Upper lobe of right lung (tissue), 1 donor: ENCODE data around the gene OTOG. TPM values are rescaled to one million over a fixed set of nuclear protein-coding genes. Genes with fewer than 3 reads are reported as not detected.

Experiments used
- ATAC-seq: fragments of 200-7000 bp; cut with Tn5 transposase; one replicate; pipeline ENCODE4 v1.9.1; 2020; ENCODE audit warnings: mild to moderate bottlenecking, moderate library complexity
- DNase-seq: peaks from one replicate; pipeline ENCODE4 v3.0.0-alpha.2; 2020
- H3K27ac ChIP-seq: fragments of 200-600 bp; one replicate; pipeline ENCODE4 v1.8.0; 2022
- H3K27me3 ChIP-seq: fragments of 200-600 bp; one replicate; pipeline ENCODE4 v1.8.0; 2022; ENCODE audit warnings: mild to moderate bottlenecking
- H3K36me3 ChIP-seq: fragments of 200-600 bp; one replicate; pipeline ENCODE4 v1.8.0; 2022
- H3K4me1 ChIP-seq: fragments of 200-600 bp; one replicate; pipeline ENCODE4 v1.8.0; 2022
- H3K4me3 ChIP-seq: fragments of 200-600 bp; one replicate; pipeline ENCODE4 v1.8.0; 2022; ENCODE audit warnings: mild to moderate bottlenecking
- H3K9me3 ChIP-seq: fragments of 200-600 bp; one replicate; pipeline ENCODE4 v1.8.0; 2022
- intact Hi-C: fragments of 100-400 bp; cut with DNase I; formaldehyde crosslinking; loops from one replicate; pipeline ENCODE4 v1.11.0; 2022
- total RNA-seq: library from RNA; stranded (reverse); fragmentation: NEBNext Ultra II Directional; extraction: Animal tissue kit (Norgen Biotek cat#: 25700); gene quantifications from one replicate; pipeline ENCODE4 v1.2.1, GENCODE V29; 2021
- TF ChIP-seq, protein P1 (sequence below): fragments of 200-600 bp; IDR thresholded peaks from one replicate; pipeline ENCODE4 v1.8.0; 2022; ENCODE audit warnings: antibody characterized with exemption
- donor health status: DM: no; HTN: yes; CAD: no; lungs with severe emphysema.

OTOG gene
- total RNA-seq, 1 donor from 2014 or later = not detected

GRCh38 chr11:17508306-17508705 lies 38.8 kb upstream of the OTOG start:
- DNase-seq (no peak), ATAC-seq (no peak)
- Histone ChIP-seq H3K27me3 (no peaks in the 10 kb centered on the region), H3K4me1 (no peaks in the 10 kb centered on the region), H3K9me3 (no peaks in the 10 kb centered on the region), H3K36me3 (no peaks in the 10 kb centered on the region), H3K27ac (no peak overlapping the region), H3K4me3 (no peak overlapping the region)
- intact Hi-C loops = no loop called here
- TF ChIP-seq, protein P1, sequence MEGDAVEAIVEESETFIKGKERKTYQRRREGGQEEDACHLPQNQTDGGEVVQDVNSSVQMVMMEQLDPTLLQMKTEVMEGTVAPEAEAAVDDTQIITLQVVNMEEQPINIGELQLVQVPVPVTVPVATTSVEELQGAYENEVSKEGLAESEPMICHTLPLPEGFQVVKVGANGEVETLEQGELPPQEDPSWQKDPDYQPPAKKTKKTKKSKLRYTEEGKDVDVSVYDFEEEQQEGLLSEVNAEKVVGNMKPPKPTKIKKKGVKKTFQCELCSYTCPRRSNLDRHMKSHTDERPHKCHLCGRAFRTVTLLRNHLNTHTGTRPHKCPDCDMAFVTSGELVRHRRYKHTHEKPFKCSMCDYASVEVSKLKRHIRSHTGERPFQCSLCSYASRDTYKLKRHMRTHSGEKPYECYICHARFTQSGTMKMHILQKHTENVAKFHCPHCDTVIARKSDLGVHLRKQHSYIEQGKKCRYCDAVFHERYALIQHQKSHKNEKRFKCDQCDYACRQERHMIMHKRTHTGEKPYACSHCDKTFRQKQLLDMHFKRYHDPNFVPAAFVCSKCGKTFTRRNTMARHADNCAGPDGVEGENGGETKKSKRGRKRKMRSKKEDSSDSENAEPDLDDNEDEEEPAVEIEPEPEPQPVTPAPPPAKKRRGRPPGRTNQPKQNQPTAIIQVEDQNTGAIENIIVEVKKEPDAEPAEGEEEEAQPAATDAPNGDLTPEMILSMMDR = no peak

- no peaks in the 10 kb centered on the region for H3K36me3 ChIP-seq
- no peaks in the 10 kb centered on the region for H3K9me3 ChIP-seq
- no peaks in the 10 kb centered on the region for H3K27me3 ChIP-seq
- H3K27ac ChIP-seq = no peak overlapping the region
- ATAC-seq (no peak), DNase-seq (no peak)
- intact Hi-C loops = no loop called here
- TF ChIP-seq, protein P1 = no peak
- H3K4me3 ChIP-seq = no peak overlapping the region
- H3K4me1 ChIP-seq = no peaks in the 10 kb centered on the region
These were observed 38.3 kb upstream of the OTOG start for GRCh38 chr11:17508791-17509190.

GRCh38 chr11:17510507-17511206 lies 36.4 kb upstream of the OTOG start:
- ATAC-seq (no peak), DNase-seq (no peak)
- Histone ChIP-seq H3K4me3 (no peak overlapping the region), H3K27me3 (no peaks in the 10 kb centered on the region), H3K4me1 (no peaks in the 10 kb centered on the region), H3K27ac (no peak overlapping the region), H3K9me3 (no peaks in the 10 kb centered on the region), H3K36me3 (no peaks in the 10 kb centered on the region)
- TF ChIP-seq, protein P1 = no peak
- intact Hi-C loops = no loop called here

GRCh38 chr11:17511571-17511970 lies 35.5 kb upstream of the OTOG start:
- Histone ChIP-seq H3K27me3 (no peaks in the 10 kb centered on the region), H3K9me3 (no peaks in the 10 kb centered on the region), H3K27ac (no peak overlapping the region), H3K4me1 (no peaks in the 10 kb centered on the region), H3K36me3 (no peaks in the 10 kb centered on the region), H3K4me3 (no peak overlapping the region)
- TF ChIP-seq, protein P1 = no peak
- no peak for DNase-seq
- no peak for ATAC-seq
- intact Hi-C loops = no loop called here

DNA sequence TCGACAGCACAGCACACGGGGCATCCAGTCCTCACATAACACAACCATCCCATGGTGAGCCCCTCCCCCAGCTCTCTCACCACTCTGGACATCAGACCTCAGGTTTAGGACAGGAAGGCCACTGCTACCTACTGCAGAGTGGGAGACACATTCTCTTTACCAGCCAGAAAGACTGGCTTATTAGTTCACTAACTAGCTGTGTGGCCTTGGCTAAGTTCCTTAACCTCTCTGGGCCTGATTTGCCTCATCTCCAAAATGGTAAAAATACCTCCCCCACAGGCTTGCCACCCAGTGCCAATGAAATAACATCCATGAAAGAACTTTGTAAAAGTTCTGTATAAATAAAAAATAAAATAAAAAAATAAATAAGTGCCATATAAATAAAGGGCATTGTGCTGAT lies 35.0 kb upstream of the OTOG start:
- Histone ChIP-seq H3K27me3 (no peaks in the 10 kb centered on the region), H3K4me3 (no peak overlapping the region), H3K36me3 (no peaks in the 10 kb centered on the region), H3K4me1 (no peaks in the 10 kb centered on the region), H3K27ac (no peak overlapping the region), H3K9me3 (no peaks in the 10 kb centered on the region)
- no peak for ATAC-seq
- TF ChIP-seq, protein P1 = no peak
- intact Hi-C loops = no loop called here
- no peak for DNase-seq

DNA sequence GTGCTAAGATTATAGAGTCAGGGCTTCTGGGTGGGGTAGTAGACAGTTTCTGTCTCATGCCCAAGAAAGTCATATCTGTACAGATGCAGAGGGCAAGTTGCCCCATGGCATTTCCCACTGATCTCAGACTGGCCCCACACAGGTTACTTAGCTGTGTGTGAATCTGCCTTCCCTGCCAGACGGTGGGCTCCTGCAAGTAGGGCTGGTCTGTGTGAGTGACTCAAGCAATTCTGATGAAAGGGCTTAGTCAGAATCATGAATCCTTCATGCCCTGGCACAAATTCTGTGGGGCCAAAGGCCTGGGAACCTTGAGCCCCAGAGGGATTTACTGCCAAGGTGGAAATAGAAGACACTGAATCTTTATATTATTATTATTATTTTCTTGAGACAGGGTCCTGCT lies 33.2 kb upstream of the OTOG start:
- H3K4me1 ChIP-seq = no peaks in the 10 kb centered on the region
- intact Hi-C loops = no loop called here
- no peak overlapping the region for H3K27ac ChIP-seq
- no peaks in the 10 kb centered on the region for H3K36me3 ChIP-seq
- H3K4me3 ChIP-seq = no peak overlapping the region
- no peak for ATAC-seq
- no peak for DNase-seq
- TF ChIP-seq, protein P1 = no peak
- no peaks in the 10 kb centered on the region for H3K27me3 ChIP-seq
- no peaks in the 10 kb centered on the region for H3K9me3 ChIP-seq
